Right cardiac atrium (tissue), 5 donors: Measurements from ENCODE around the gene ULK1. TPM values are rescaled to one million over a fixed set of nuclear protein-coding genes. Genes with fewer than 3 reads are reported as not detected.

Experiments
- ATAC-seq, 2 donors: fragments of 200-7000 bp; cut with Tn5 transposase; one replicate each; pipeline versions ENCODE4 v1.8.0 to v1.9.1; 2020; ENCODE audit warnings: moderate library complexity in 2 of 2, mild to moderate bottlenecking in 1 of 2
- DNase-seq, 3 donors: peaks; one replicate each; pipeline ENCODE4 v3.0.0-alpha.2; 2020
- H3K27ac ChIP-seq: one replicate; pipeline ENCODE4 v1.5.1; 2013; ENCODE audit warnings: mild to moderate bottlenecking, low read length, control low read depth, moderate library complexity
- H3K27me3 ChIP-seq: one replicate; pipeline ENCODE4 v1.6.1; 2013; ENCODE audit not compliant: control insufficient read depth, insufficient read depth
- H3K4me1 ChIP-seq: one replicate; pipeline ENCODE4 v1.6.1; 2013; ENCODE audit warnings: low read length; ENCODE audit not compliant: control insufficient read depth, insufficient read depth
- H3K4me3 ChIP-seq: one replicate; pipeline ENCODE4 v1.5.1; 2013; ENCODE audit warnings: low read length, control low read depth
- H3K9me3 ChIP-seq: one replicate; pipeline ENCODE4 v1.6.1; 2013; ENCODE audit warnings: low read length; ENCODE audit not compliant: control insufficient read depth
- WGBS: extraction: QIAGEN DNeasy Blood & Tissue Kit; methylation state at CpG from one replicate; pipeline ENCODE4 v1.1.7; 2013; 5-methylcytosine and 5-hydroxymethylcytosine counted together
- intact Hi-C, 4 donors: fragments of 100-400 bp; cut with DNase I; formaldehyde crosslinking; loops; one replicate each; pipeline versions ENCODE4 v1.11.0 to v1.14.0; 2022 to 2023
- polyA plus RNA-seq: library from polyadenylated mRNA; stranded (reverse); fragments of 200-250 nt; gene quantifications from one replicate; pipeline ENCODE4 v1.2.3, GENCODE V29; 2013
- total RNA-seq, 4 donors: library from RNA; stranded (reverse); fragmentation: NEBNext Ultra II Directional; extraction: Animal tissue kit (Norgen Biotek cat#: 25700); gene quantifications; one replicate each; pipeline ENCODE4 v1.2.1, GENCODE V29; 2021
- donor health status: healthy with polysubstance abuse.
- donor health status: DM: no; HTN: yes; CAD: no.
- donor health status: DM: no; HTN: no; CAD: no.
- donor health status: DM: no; HTN: yes; CAD: no; lungs with severe emphysema.
- donor health status: DM: yes; HTN: yes; CAD: no.

Gene ULK1
- total and polyA plus RNA-seq, 5 donors: 29.4 to 51.3 (median 47.8) TPM

DNA sequence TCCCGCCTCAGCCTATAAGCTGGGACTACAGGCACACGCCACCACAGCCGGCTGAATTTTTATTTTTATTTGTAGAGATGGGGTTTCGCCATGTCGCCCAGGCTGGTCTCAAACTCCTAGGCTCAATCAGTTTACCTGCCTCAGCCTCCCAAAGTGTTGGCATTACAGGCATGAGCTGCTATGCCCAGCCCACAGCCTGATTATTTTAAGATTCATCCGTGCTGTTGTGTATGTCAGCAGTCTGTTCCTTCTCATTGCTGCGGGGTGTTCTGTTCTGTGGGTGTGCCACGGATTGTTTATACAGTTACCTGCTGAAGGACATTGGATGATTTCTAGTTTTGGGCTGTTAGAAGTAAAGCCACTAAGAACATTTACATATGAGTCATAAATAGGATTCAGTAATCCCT, 45.7 kb downstream of the ULK1 start:
- Histone ChIP-seq H3K27me3 (no peaks in the 10 kb centered on the region), H3K9me3 (no peaks in the 10 kb centered on the region), H3K27ac (no peak overlapping the region), H3K4me3 (no peak overlapping the region), H3K4me1 (no peaks in the 10 kb centered on the region)
- WGBS: 91% methylated on average over 8 of the region's 8 CpGs
- DNase-seq: no peak
- ATAC-seq: no peak
- intact Hi-C loops: no loop called here

DNA sequence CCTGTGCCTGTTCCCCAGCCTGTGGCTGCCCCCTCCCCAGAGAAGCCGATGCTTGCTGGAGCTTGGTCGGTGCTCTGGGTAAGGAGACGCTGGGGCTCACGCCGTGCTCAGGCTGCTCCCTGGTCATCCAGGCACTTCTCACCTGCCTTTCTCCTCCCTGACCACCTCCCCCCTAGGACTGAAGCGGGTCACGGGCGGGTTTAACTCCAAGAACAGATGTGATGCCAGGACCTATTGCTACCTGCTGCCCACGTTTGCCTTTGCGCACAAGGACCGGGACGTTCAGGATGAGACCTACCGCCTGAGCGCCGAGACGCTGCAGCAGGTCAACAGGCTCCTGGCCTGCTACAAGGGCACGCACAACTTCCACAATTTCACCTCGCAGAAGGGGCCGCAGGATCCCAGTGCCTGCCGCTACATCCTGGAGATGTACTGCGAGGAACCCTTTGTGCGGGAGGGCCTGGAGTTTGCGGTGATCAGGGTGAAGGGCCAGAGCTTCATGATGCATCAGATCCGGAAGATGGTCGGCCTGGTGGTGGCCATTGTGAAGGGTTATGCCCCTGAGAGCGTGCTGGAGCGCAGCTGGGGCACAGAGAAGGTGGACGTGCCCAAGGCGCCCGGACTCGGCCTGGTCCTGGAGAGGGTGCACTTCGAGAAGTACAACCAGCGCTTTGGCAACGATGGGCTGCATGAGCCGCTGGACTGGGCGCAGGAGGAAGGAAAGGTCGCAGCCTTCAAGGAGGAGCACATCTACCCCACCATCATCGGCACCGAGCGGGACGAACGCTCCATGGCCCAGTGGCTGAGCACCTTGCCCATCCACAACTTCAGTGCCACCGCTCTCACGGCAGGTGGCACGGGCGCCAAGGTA, 46.9 kb downstream of the ULK1 start:
- no peak overlapping the region for H3K27ac ChIP-seq
- H3K27me3 ChIP-seq: no peaks in the 10 kb centered on the region
- no peaks in the 10 kb centered on the region for H3K9me3 ChIP-seq
- WGBS: 96% methylated on average over 46 of the region's 46 CpGs
- DNase-seq (no peak), ATAC-seq (no peak)
- H3K4me1 ChIP-seq: no peaks in the 10 kb centered on the region
- H3K4me3 ChIP-seq: no peak overlapping the region
- intact Hi-C loops: no loop called here

DNA sequence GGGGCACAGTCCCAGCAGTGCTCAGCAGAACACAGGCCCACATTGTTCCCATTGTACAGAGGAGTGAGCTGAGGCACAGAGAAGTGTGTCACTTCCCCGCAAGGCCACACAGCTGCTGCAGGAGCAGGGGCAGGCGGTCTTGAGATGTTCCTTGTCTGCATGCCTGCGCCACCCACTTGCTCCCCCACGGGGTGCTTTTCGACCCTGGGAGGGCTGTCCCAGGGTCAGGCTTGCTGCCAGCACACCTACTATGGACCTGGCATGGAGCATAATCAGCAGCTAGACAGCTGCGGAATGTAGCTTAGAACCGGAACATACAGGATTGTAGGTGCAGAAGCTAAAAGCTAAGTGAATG, 47.5 kb downstream of the ULK1 start:
- intact Hi-C loops: no loop called here
- DNase-seq: no peak
- Histone ChIP-seq H3K4me1 (no peaks in the 10 kb centered on the region), H3K9me3 (no peaks in the 10 kb centered on the region), H3K27ac (no peak overlapping the region), H3K4me3 (no peak overlapping the region), H3K27me3 (no peaks in the 10 kb centered on the region)
- WGBS: 92% methylated on average over 7 of the region's 7 CpGs
- ATAC-seq: no peak

DNA sequence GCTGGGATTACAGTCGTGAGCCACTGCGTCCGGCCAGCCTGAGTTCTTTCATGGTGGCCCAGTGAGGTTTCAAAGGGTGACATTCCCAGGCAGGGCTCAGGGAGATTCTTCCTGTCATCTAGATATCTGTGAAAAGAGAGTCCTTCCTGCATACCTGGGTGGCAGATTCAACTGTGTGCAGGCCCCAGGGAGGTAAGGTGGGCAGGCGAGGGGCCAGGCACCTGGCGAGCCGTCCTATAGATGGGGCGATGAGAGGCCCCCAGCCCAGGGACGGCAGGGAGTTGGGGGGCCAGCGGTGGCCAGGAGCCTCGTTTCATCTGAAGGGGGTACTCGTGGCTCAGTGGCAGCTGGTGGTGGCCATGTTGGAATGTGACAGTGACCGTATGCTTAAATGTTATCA, 48.2 kb downstream of the ULK1 start:
- intact Hi-C loops: no loop called here
- Histone ChIP-seq H3K4me3 (no peak overlapping the region), H3K27me3 (no peaks in the 10 kb centered on the region), H3K4me1 (peaks cover 2% of the 10 kb centered on the region), H3K27ac (no peak overlapping the region), H3K9me3 (no peaks in the 10 kb centered on the region)
- DNase-seq (no peak), ATAC-seq (no peak)
- WGBS: 93% methylated on average over 12 of the region's 12 CpGs

DNA sequence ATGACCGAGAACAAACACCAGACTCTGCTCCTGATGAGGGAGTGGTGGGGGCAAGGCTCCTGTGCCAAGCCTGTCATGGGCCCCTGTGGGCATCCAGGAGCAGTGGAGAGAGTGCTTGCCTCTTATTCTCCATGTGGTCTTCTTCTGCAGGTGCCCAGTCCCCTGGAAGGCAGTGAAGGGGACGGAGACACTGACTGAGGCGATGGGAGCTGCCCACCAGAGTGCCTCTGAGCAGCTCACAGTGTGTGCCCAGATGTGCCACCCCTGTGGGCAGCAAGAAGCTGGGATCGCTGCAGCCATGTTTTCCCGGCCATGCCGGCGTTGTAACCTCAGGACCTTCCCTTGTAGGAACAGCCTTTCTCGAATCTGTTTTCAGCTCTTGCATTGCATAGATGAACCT, 49.0 kb downstream of the ULK1 start:
- DNase-seq: no peak
- H3K4me1 ChIP-seq: peaks cover 2% of the 10 kb centered on the region
- intact Hi-C loops: no loop called here
- no peaks in the 10 kb centered on the region for H3K27me3 ChIP-seq
- no peak for ATAC-seq
- no peak overlapping the region for H3K27ac ChIP-seq
- H3K4me3 ChIP-seq: no peak overlapping the region
- WGBS: 96% methylated on average over 8 of the region's 8 CpGs
- H3K9me3 ChIP-seq: no peaks in the 10 kb centered on the region

DNA sequence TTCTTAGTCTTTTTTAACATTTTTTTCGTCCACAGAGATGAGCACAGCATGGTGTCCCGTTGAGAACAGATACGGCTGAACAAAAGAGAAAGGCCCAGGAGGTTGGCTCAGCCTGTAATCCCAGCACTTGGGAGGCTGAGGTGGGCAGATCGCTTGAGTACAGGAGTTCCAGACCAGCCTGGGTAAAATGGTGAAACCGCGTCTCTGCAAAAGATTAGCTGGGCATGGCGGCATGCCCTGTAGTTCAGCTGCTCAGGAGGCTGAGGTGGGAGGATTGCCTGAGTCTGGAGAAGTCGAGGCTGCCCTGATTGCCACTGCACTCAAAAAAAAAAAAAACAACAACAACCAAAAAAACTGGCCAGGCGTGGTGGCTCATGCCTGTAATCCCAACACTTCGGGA, 49.5 kb downstream of the ULK1 start:
- no peak for DNase-seq
- Histone ChIP-seq H3K4me3 (no peak overlapping the region), H3K27ac (no peak overlapping the region), H3K9me3 (no peaks in the 10 kb centered on the region), H3K4me1 (peaks cover 2% of the 10 kb centered on the region), H3K27me3 (no peaks in the 10 kb centered on the region)
- 97% methylated on average over 10 of the region's 10 CpGs for WGBS
- intact Hi-C loops: no loop called here
- ATAC-seq: no peak

DNA sequence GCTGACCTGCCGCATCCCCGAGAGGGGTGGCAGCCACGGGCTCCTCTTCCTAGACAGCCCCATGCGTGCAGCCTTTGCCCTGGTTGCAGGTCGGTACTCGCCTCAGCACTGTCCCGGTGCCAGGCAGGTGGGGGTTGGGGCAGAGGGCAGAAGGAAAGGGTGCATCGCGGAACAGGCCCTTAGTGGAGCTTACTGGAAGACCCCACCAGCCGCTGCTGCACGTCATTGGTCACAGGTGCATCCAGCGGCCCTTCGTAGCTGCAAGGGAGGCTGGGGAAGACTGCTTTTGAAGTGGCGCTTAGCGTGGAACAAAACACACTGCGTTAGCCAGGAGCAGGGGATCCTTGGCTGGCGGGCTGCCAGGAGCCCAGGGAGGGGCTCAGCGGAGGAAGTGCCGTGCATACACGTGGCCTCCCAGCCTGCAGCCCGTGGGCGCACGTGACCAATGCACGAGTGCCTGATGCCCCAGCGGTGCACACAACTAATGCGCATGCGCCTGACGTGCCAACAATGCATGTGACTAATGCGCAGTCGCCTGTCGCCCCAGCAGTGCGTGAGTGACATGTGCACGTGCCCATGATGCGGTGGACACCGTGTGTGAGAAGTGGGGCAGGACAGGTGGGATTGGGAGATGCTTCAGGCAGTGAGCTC, 50.3 kb downstream of the ULK1 start:
- no peaks in the 10 kb centered on the region for H3K9me3 ChIP-seq
- no peak for DNase-seq
- H3K27ac ChIP-seq: no peak overlapping the region
- no peak for ATAC-seq
- peaks cover 2% of the 10 kb centered on the region for H3K4me1 ChIP-seq
- intact Hi-C loops: loop anchor here in 1 of 4 donors (5.0 kb wide), 1 partner anchor 47 kb away; no protein-coding TSS in a partner anchor
- H3K4me3 ChIP-seq: no peak overlapping the region
- H3K27me3 ChIP-seq: no peaks in the 10 kb centered on the region
- 92% methylated on average over 35 of the region's 35 CpGs for WGBS

DNA sequence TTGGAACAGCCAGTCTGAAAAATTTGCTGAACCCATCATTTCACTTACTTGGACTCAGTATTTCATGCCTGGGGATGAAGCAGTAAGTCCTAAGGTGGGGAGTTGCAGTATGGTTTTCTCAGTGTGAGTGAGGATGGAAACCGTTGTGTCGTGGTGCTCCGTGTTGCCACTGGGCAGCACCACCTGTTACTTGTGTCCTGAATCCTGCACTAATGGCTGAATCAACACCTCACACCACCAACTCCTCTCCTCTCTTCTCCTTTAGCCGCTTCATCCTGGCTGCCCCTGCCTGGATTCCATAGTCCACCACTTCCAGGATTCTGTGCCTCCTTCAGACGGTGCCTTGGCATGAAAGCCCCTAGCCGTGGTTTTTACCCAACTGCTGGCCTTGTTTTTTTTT, 52.3 kb downstream of the ULK1 start:
- 74% methylated on average over 6 of the region's 6 CpGs for WGBS
- no peak for DNase-seq
- intact Hi-C loops: loop anchor here in 1 of 4 donors (5.0 kb wide), 1 partner anchor 49 kb away; no protein-coding TSS in a partner anchor

DNA sequence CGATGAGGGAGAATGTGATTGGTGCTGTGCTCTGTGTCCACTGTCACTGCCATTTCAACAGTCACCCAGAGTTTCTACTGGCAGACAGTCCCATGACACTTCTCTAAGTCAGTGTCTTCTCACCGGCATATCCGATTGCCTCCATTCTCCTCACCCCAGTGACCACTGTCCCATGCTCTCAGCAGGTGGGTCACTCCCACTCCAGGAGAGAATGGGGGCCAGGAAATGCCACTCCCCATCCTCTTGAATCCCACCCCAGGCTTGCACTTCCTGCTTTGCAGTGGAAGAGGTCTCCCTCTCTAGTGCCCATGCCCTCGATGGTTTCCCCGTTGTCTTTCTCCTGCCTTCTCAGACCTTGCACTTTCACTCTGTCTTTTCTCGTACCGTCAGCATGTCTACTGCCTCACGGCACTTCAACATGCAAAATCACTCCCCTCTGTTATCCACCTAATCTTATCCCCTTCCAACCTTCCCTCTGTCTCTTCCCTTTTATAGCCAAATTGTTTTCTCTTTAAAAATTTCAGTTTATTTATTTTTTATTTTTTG, 53.1 kb downstream of the ULK1 start:
- Histone ChIP-seq H3K4me3 (no peak overlapping the region), H3K27me3 (no peaks in the 10 kb centered on the region), H3K4me1 (peaks cover 3% of the 10 kb centered on the region), H3K27ac (no peak overlapping the region), H3K9me3 (no peaks in the 10 kb centered on the region)
- intact Hi-C loops: loop anchor here in 1 of 4 donors (5.0 kb wide), 1 partner anchor 50 kb away; no protein-coding TSS in a partner anchor
- WGBS: 26% methylated on average over 8 of the region's 8 CpGs
- no peak for ATAC-seq
- no peak for DNase-seq

More for the DNA sequence above, 52.3 kb downstream of the ULK1 start:
- Histone ChIP-seq H3K9me3 (no peaks in the 10 kb centered on the region), H3K27me3 (no peaks in the 10 kb centered on the region), H3K4me3 (no peak overlapping the region), H3K27ac (no peak overlapping the region), H3K4me1 (peaks cover 2% of the 10 kb centered on the region)
- ATAC-seq: no peak

DNA sequence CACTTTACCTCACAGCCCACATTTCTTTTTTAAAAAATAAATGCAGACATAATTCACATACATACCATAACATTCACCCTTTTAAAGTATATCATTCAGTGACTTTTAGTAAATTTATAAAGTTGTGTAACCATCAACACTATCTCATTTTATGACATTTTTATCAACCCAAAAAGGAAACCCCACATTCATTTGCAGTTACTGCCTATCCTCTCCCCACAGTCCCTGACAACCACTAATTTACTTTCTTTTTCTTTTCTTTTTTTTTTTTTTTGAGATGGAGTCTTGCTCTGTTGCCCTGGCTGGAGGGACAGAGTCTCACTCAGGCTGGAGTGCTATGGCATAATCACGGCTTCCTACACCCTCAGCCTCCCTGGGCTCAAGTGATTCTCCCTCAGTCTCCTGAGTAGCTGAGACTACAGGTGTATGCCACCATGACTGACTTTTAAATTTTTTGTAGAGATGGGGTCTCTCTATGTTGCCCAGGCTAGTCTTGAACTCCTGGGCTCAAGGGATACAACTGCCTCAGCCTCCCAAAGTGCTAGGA, 53.8 kb downstream of the ULK1 start:
- no peak overlapping the region for H3K27ac ChIP-seq
- intact Hi-C loops: loop anchor here in 1 of 4 donors (5.0 kb wide), 1 partner anchor 51 kb away; no protein-coding TSS in a partner anchor
- no peaks in the 10 kb centered on the region for H3K9me3 ChIP-seq
- ATAC-seq (no peak), DNase-seq (no peak)
- no peaks in the 10 kb centered on the region for H3K27me3 ChIP-seq
- H3K4me3 ChIP-seq: no peak overlapping the region
- 75% methylated on average over 1 of the region's 1 CpG for WGBS
- H3K4me1 ChIP-seq: peaks cover 4% of the 10 kb centered on the region
